ENCODE results near the gene DAAM1.

Gene DAAM1

GRCh38 chr14:59188461-59189090 is at the start of gene DAAM1:
TSS of gene DAAM1 (plus strand) at chr14:59188667. CDS start at chr14:59263478, 74,811 bp downstream.
- peak; percentile 92 for DNase-seq (ENCODE audit: low read depth)

GRCh38 chr14:59139324-59139723 is 49.1 kb upstream of the DAAM1 start:
- no peak for DNase-seq (ENCODE audit: low read depth)

GRCh38 chr14:59140106-59140843 is 48.2 kb upstream of the DAAM1 start:
- DNase-seq (ENCODE audit: low read depth) = no peak

GRCh38 chr14:59146484-59146883 is 42.0 kb upstream of the DAAM1 start:
- no peak for DNase-seq (ENCODE audit: low read depth)

GRCh38 chr14:59147007-59147406 is 41.5 kb upstream of the DAAM1 start:
- no peak for DNase-seq (ENCODE audit: low read depth)

GRCh38 chr14:59148334-59148900 is 40.0 kb upstream of the DAAM1 start:
- no peak for DNase-seq (ENCODE audit: low read depth)

GRCh38 chr14:59150990-59151389 is 37.5 kb upstream of the DAAM1 start:
- no peak for DNase-seq (ENCODE audit: low read depth)

GRCh38 chr14:59154373-59154772 is 34.1 kb upstream of the DAAM1 start:
- DNase-seq (ENCODE audit: low read depth) = no peak

- DNase-seq (ENCODE audit: low read depth) = no peak
Measured at GRCh38 chr14:59155886-59156285, 32.6 kb upstream of the DAAM1 start.

GRCh38 chr14:59159169-59159568 is 29.3 kb upstream of the DAAM1 start:
- no peak for DNase-seq (ENCODE audit: low read depth)

- no peak for DNase-seq (ENCODE audit: low read depth)
Measured at GRCh38 chr14:59160506-59160905, 28.0 kb upstream of the DAAM1 start.

- no peak for DNase-seq (ENCODE audit: low read depth)
Measured at GRCh38 chr14:59161561-59162175, 26.8 kb upstream of the DAAM1 start.

- no peak for DNase-seq (ENCODE audit: low read depth)
Measured at GRCh38 chr14:59166258-59166657, 22.2 kb upstream of the DAAM1 start.

GRCh38 chr14:59175404-59175803 is 13.1 kb upstream of the DAAM1 start:
- no peak for DNase-seq (ENCODE audit: low read depth)

- no peak for DNase-seq (ENCODE audit: low read depth)
Measured at GRCh38 chr14:59176765-59177164, 11.7 kb upstream of the DAAM1 start.

GRCh38 chr14:59177262-59177661 is 11.2 kb upstream of the DAAM1 start:
- no peak for DNase-seq (ENCODE audit: low read depth)

GRCh38 chr14:59181791-59182190 is 6.7 kb upstream of the DAAM1 start:
- no peak for DNase-seq (ENCODE audit: low read depth)

GRCh38 chr14:59182641-59183040 is 5.8 kb upstream of the DAAM1 start:
- DNase-seq (ENCODE audit: low read depth) = no peak

- DNase-seq (ENCODE audit: low read depth) = no peak
Measured at GRCh38 chr14:59183150-59183549, 5.3 kb upstream of the DAAM1 start.

GRCh38 chr14:59184396-59184795 is 4.1 kb upstream of the DAAM1 start:
- DNase-seq (ENCODE audit: low read depth) = no peak

- DNase-seq (ENCODE audit: low read depth) = no peak
Measured at GRCh38 chr14:59185676-59186075, 2.8 kb upstream of the DAAM1 start.

GRCh38 chr14:59186306-59186705 is 2.2 kb upstream of the DAAM1 start:
- DNase-seq (ENCODE audit: low read depth) = no peak

- no peak for DNase-seq (ENCODE audit: low read depth)
Measured at GRCh38 chr14:59187118-59187517, 1.3 kb upstream of the DAAM1 start.

All from activated gamma-delta T cell treated with anti-CD3 and anti-CD28 coated beads, Interleukin-2, amount 50 U/mL, for 16 hours (primary cell).